ENCODE data around the gene SP2. TPM values are rescaled to one million over a fixed set of nuclear protein-coding genes. Genes with fewer than 3 reads are reported as not detected.

Gene SP2
- 10 to 100 TPM in 2 of 4 donors, 1 to 10 TPM in 2; 5.1 to 12.6 (median 8.1) TPM for total RNA-seq

DNA sequence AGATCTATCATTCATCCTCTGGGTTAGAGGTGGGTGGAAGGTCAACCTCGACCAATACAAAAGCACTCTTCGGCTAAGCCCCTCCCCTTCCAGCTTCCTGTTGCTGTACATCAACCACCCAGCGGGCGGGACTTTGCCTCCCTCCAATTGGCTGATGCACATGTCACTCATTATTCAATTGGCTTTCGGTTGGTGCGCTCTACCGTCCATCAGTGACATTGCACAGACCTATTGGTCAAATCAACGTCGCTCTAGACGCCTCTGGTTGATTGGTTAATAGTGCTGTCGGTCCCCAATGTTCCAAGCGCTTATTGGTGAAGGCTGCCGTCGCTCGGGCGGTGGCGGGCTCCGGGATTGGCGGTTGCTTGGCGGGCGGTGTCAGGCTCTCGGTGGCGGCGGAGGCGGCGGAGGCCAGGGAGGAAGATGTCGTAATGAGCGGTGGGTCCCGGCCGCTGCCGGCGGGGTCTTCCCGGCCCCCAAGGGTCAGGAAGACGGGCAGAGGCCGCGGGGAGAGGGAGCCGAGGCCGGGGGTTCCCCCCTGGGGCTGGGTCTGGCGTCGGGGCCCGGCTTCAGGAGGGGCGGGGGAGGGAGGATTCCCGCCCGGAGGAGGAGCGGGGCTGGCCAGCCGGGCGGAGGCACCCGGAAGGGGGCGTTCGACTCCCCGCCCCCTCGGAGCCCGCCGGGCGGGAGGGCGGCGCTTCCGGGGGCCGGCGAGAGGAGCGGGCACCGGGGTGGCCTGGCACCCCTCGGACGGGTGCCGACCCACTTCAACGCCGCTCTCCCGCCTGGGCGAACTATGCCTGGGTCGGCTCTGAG, at the start of gene SP2:
Gene SP2, plus strand, starts transcription at position 381 of the 816 bp plus-strand sequence. Its CDS starts 51 bp downstream, at position 432.
- 0 to 1% methylated on average over 43 to 53 of the region's 70 CpGs for WGBS, 2 donors
- intact Hi-C loops (cut with DNase I; ENCODE audit: low total_unique reads): no loop called here
- DNase-seq (ENCODE audit: low spot score in 2 of 2): peak; percentile 100
- TF ChIP-seq, protein P1, sequence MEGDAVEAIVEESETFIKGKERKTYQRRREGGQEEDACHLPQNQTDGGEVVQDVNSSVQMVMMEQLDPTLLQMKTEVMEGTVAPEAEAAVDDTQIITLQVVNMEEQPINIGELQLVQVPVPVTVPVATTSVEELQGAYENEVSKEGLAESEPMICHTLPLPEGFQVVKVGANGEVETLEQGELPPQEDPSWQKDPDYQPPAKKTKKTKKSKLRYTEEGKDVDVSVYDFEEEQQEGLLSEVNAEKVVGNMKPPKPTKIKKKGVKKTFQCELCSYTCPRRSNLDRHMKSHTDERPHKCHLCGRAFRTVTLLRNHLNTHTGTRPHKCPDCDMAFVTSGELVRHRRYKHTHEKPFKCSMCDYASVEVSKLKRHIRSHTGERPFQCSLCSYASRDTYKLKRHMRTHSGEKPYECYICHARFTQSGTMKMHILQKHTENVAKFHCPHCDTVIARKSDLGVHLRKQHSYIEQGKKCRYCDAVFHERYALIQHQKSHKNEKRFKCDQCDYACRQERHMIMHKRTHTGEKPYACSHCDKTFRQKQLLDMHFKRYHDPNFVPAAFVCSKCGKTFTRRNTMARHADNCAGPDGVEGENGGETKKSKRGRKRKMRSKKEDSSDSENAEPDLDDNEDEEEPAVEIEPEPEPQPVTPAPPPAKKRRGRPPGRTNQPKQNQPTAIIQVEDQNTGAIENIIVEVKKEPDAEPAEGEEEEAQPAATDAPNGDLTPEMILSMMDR (IDR thresholded peaks at IDR 0.05): peak in 1 of 3 donors; percentile 100
- TF ChIP-seq POLR2A (IDR thresholded peaks at IDR 0.05): peak in 1 of 2 donors; percentile 30
- peak within 1 kb of the TSS; percentile 75 for H3K4me3 ChIP-seq (ENCODE audit: low read depth, poor library complexity, severe bottlenecking)

DNA sequence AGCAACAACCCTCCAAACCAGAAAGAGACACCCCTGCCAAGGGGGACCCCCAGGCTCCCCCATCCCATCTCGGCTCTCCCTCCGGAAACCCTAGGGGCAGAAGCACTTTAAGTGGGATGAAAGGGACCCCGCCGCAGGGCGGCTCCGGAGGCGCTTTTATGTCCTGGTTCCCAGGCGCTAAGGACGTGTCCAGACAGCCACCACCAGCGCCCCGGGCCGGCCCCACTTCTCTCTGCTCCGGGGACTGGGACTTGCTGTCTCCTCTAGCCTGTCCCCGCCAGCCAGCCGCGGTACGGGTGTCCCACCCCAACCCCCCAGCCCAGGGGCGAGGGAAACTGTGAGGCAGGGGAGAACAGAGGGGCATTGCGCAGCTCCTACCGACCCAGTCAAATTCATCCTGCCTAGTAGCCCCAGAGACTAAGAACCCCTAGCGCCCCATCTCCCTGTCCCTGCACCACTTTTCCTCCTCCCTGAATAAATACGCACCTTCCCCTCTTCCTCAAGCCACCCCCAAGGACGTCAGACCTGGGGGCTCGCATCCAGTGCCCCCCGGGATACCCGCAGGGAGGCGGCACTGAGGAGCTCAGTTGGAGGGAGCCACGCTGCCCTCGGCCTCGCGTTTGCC, 49.2 kb upstream of the SP2 start:
- H3K4me3 ChIP-seq (ENCODE audit: low read depth, poor library complexity, severe bottlenecking): no peak overlapping the region
- DNase-seq (ENCODE audit: low spot score in 2 of 2): no peak
- 15 to 28% methylated on average over 31 of the region's 31 CpGs for WGBS, 2 donors
- TF ChIP-seq, protein P1 (IDR thresholded peaks at IDR 0.05): no peak
- TF ChIP-seq POLR2A (IDR thresholded peaks at IDR 0.05): no peak
- intact Hi-C loops (cut with DNase I; ENCODE audit: low total_unique reads): no loop called here

DNA sequence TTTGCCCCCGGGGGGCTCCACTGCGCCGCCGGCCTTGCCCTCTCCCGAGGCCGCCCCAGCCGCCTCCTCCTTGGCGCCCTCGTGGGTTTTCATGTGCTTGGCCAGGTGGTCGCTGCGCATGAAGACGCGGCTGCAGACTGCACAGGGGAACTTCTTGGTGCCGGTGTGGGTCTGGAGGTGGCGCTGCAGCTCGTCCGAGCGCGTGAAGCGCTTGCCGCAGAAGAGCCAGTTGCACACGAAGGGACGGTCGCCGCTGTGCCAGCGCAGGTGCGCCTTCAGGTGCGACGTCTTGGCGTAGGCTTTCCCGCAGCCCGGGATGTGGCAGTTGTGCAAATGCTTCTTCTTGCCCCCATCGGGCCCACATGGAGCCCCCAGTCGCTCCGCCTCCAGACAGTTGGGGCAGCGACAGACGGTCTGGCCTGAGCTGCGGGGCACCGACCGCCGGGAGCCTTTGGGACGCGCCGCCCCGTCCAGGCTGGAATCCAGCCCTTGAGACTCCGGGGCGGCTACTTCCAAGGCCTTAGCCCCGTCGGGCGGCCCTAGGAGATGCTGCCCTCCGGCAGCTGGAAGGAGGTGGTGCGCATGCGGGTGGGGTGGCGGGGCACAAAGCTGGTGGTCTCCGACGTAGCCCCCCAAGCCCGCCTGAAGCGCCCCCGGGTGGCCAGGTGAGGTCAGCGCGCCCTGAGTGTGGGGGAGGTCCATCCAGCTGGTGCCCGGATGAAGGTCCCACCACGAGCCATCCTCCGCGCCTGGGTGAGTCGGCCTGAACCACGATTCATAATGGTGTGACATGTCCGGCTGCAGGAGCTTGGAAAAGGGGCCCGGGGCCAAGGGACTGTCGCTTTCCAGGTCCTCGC, 48.5 kb upstream of the SP2 start:
- intact Hi-C loops (cut with DNase I; ENCODE audit: low total_unique reads): loop anchor here (2.0 kb wide), 1 partner anchor 99 kb away; no protein-coding TSS in a partner anchor
- WGBS, 2 donors: 29 to 37% methylated on average over 22 to 49 of the region's 71 CpGs
- DNase-seq (ENCODE audit: low spot score in 2 of 2): no peak
- H3K4me3 ChIP-seq (ENCODE audit: low read depth, poor library complexity, severe bottlenecking): no peak overlapping the region
- TF ChIP-seq, protein P1 (IDR thresholded peaks at IDR 0.05): no peak
- TF ChIP-seq POLR2A (IDR thresholded peaks at IDR 0.05): no peak

DNA sequence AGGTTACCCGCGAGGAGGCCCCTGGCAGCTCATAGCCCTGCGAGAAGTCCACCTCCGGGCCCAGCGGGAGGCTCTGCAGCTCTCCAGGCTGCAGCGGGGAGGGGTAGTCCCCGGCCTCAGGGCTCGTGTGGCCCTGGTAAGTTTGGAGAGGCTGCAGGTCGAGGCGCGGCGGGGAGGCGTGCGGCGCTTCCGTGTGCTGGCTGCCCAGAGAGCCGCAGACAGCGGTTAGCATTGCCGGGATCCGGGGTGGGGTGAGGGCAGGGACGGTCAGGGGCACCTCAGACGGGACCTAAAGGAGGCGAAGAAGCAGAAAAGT, 47.9 kb upstream of the SP2 start:
- DNase-seq (ENCODE audit: low spot score in 2 of 2): no peak
- H3K4me3 ChIP-seq (ENCODE audit: low read depth, poor library complexity, severe bottlenecking): no peak overlapping the region
- TF ChIP-seq, protein P1 (IDR thresholded peaks at IDR 0.05): no peak
- TF ChIP-seq POLR2A (IDR thresholded peaks at IDR 0.05): no peak
- 66 to 71% methylated on average over 18 to 23 of the region's 23 CpGs for WGBS, 2 donors
- intact Hi-C loops (cut with DNase I; ENCODE audit: low total_unique reads): loop anchor here (2.0 kb wide), 1 partner anchor 99 kb away; no protein-coding TSS in a partner anchor

DNA sequence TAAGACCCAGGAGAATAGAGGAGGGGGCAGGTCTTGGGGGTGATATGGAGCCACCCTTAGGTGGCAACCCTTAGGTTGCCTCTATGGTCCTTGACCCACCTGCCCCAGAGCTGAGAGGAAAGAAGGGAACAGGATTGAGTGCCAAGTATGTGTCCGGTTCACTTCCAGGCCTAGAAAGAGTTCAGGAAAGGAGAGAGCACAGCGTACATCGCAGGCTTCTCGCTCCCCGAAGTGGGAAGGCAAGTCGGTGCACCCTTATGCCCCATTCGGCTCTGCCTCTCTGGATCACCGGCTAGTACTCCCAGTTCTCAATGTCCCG, 45.7 kb upstream of the SP2 start:
- peak overlapping the region; percentile 21 for H3K4me3 ChIP-seq (ENCODE audit: low read depth, poor library complexity, severe bottlenecking)
- DNase-seq (ENCODE audit: low spot score in 2 of 2): no peak
- intact Hi-C loops (cut with DNase I; ENCODE audit: low total_unique reads): loop anchor here (2.0 kb wide), 1 partner anchor 218 kb away; no protein-coding TSS in a partner anchor
- no peak for TF ChIP-seq POLR2A (IDR thresholded peaks at IDR 0.05)
- TF ChIP-seq, protein P1 (IDR thresholded peaks at IDR 0.05): no peak
- 22 to 45% methylated on average over 9 of the region's 9 CpGs for WGBS, 2 donors
